Measurements from ENCODE around the gene PBX2. TPM values are rescaled to one million over a fixed set of nuclear protein-coding genes. Genes with fewer than 3 reads are reported as not detected.
"Not testable (repeated sequence)": the region's sequence is repeated elsewhere in the genome, so short reads cannot be mapped to it uniquely, and the experiment has no call there.

Gene PBX2
- polyA plus RNA-seq, 4 donors: 17.6 to 119 (median 29.9) TPM

DNA sequence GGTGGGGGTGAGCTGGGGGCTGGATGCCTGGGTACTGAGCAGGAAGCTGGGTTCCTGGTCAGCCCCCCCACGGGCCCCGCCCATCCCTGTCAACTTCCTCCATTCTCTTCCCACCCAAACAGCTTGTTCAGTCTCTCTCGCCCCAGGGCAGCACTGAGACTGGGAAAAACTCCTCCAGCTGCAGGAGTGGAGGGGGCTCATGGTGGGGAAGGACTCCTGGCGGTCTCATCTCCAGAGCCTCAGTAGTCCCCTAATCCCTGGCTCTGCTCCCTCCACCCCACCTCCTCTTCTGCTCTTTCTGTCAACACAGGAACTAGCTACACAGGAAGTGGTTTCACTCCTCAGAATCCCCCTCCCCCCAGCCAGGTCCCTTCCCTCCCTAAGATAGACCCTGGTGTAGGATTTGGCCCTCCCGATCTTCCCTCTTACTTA, 2.6 kb upstream of the PBX2 start, which contains the start of gene GPSM3:
Gene GPSM3 (minus strand): TSS at position 36 of the 432 bp plus-strand sequence. CDS start 130 bp downstream, outside the sequence.
- Histone ChIP-seq H3K4me3 (ENCODE audit: low read depth in 1 of 3, low read length in 3 of 3) (peak within 1 kb of the TSS; percentile 20 to 83 (median 68)), H3K36me3 (ENCODE audit: control insufficient read depth in 3 of 3, insufficient read depth in 2 of 3, low read depth in 1 of 3, low read length in 3 of 3) (peaks cover 0 to 17% (median 0%) of the 10 kb centered on the region in 3 donors), H3K27me3 (ENCODE audit: control insufficient read depth in 3 of 3, insufficient read depth in 3 of 3, low read length in 3 of 3) (no peaks in the 10 kb centered on the region), H3K4me1 (ENCODE audit: control insufficient read depth in 3 of 3, insufficient read depth in 2 of 3, low read depth in 1 of 3, low read length in 2 of 3) (peaks cover 10 to 56% (median 12%) of the 10 kb centered on the region in 3 donors), H3K9me3 (ENCODE audit: control insufficient read depth in 2 of 2, insufficient read depth in 1 of 2, low read depth in 1 of 2, low read length in 1 of 2) (no peaks in the 10 kb centered on the region), H3K27ac (ENCODE audit: low read depth in 1 of 3, low read length in 2 of 3) (peak within 1 kb of the TSS; percentile 81 to 99 (median 94))
- DNase-seq: peak; percentile 52 to 59
- FAIRE-seq: no peak
- WGBS, 3 donors: 14 to 44% (median 33%) methylated on average over 5 of the region's 5 CpGs

GRCh38 chr6:32191696-32192607, 1.9 kb upstream of the PBX2 start:
- FAIRE-seq (no peak), DNase-seq (no peak)
- Histone ChIP-seq H3K4me1 (ENCODE audit: control insufficient read depth in 3 of 3, insufficient read depth in 2 of 3, low read depth in 1 of 3, low read length in 2 of 3) (peaks cover 10 to 53% (median 12%) of the 10 kb centered on the region in 3 donors), H3K36me3 (ENCODE audit: control insufficient read depth in 3 of 3, insufficient read depth in 2 of 3, low read depth in 1 of 3, low read length in 3 of 3) (peaks cover 0 to 24% (median under 1%) of the 10 kb centered on the region in 3 donors), H3K9me3 (ENCODE audit: control insufficient read depth in 2 of 2, insufficient read depth in 1 of 2, low read depth in 1 of 2, low read length in 1 of 2) (no peaks in the 10 kb centered on the region), H3K27me3 (ENCODE audit: control insufficient read depth in 3 of 3, insufficient read depth in 3 of 3, low read length in 3 of 3) (no peaks in the 10 kb centered on the region), H3K4me3 (ENCODE audit: low read depth in 1 of 3, low read length in 3 of 3) (peak overlapping the region; percentile 20 to 83 (median 68)), H3K27ac (ENCODE audit: low read depth in 1 of 3, low read length in 2 of 3) (peak overlapping the region; percentile 81 to 99 (median 94))
- WGBS, 3 donors: 53 to 69% (median 68%) methylated on average over 13 to 15 of the region's 15 CpGs

DNA sequence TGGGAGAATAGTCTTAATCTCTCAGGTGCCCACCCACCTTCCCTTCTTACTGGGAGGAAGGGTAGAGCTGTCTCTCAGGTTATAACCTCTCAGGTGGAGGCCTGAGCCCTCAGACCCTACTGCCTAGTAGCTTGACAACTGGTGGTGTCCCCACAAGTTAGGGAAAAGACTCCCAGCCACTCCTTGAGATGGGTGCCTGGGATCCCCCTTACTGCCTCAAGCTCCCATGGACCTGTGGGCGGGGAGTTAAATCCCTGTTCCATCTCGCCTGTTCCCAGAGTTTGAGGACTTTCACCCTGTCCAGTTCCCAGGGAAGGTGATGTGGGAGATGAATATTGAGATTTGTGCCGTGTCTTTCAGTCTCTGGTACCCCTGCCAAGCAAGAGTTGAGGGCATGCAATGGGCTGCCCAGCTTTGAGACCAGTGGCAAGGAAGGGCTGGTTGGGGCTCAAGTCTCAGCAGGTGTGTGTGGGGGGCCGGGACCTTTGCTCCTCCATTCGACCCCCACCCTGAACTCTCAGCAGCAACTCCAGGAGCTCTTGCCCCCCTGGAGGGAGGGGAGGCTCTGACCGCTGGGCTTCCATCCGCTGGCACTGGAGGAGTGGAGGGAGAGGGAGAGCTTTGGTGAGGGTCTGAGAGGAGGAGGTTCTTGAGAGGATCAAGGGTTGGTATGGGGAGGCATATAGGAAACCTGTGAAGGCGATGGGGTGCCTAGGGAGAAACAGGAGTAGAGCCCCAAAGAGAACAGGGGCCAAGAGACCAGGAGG, 1.1 kb upstream of the PBX2 start:
- H3K27ac ChIP-seq (ENCODE audit: low read depth in 1 of 3, low read length in 2 of 3): peak overlapping the region; percentile 76 to 99 (median 94)
- H3K36me3 ChIP-seq (ENCODE audit: control insufficient read depth in 3 of 3, insufficient read depth in 2 of 3, low read depth in 1 of 3, low read length in 3 of 3): peaks cover 0 to 32% (median 4%) of the 10 kb centered on the region in 3 donors
- H3K9me3 ChIP-seq (ENCODE audit: control insufficient read depth in 2 of 2, insufficient read depth in 1 of 2, low read depth in 1 of 2, low read length in 1 of 2): no peaks in the 10 kb centered on the region
- peaks cover 10 to 54% (median 12%) of the 10 kb centered on the region in 3 donors for H3K4me1 ChIP-seq (ENCODE audit: control insufficient read depth in 3 of 3, insufficient read depth in 2 of 3, low read depth in 1 of 3, low read length in 2 of 3)
- DNase-seq (peak in 1 of 2 donors; percentile 35), FAIRE-seq (no peak)
- WGBS, 3 donors: 49 to 59% (median 49%) methylated on average over 8 of the region's 8 CpGs
- H3K4me3 ChIP-seq (ENCODE audit: low read depth in 1 of 3, low read length in 3 of 3): peak overlapping the region; percentile 76 to 94 (median 83)
- no peaks in the 10 kb centered on the region for H3K27me3 ChIP-seq (ENCODE audit: control insufficient read depth in 3 of 3, insufficient read depth in 3 of 3, low read length in 3 of 3)

GRCh38 chr6:32189742-32190053, 304 bp downstream of the PBX2 start:
- FAIRE-seq (no peak), DNase-seq (peak in 1 of 2 donors; percentile 33)
- Histone ChIP-seq H3K9me3 (ENCODE audit: control insufficient read depth in 2 of 2, insufficient read depth in 1 of 2, low read depth in 1 of 2, low read length in 1 of 2) (no peaks in the 10 kb centered on the region), H3K36me3 (ENCODE audit: control insufficient read depth in 3 of 3, insufficient read depth in 2 of 3, low read depth in 1 of 3, low read length in 3 of 3) (peaks cover 0 to 35% (median 5%) of the 10 kb centered on the region in 3 donors), H3K27me3 (ENCODE audit: control insufficient read depth in 3 of 3, insufficient read depth in 3 of 3, low read length in 3 of 3) (no peaks in the 10 kb centered on the region), H3K4me1 (ENCODE audit: control insufficient read depth in 3 of 3, insufficient read depth in 2 of 3, low read depth in 1 of 3, low read length in 2 of 3) (peaks cover 10 to 48% (median 12%) of the 10 kb centered on the region in 3 donors), H3K27ac (ENCODE audit: low read depth in 1 of 3, low read length in 2 of 3) (peak overlapping the region; percentile 70 to 99 (median 80)), H3K4me3 (ENCODE audit: low read depth in 1 of 3, low read length in 3 of 3) (peak overlapping the region; percentile 76 to 94 (median 83))
- WGBS, 3 donors: 4 to 17% (median 11%) methylated on average over 16 to 23 of the region's 23 CpGs

- Histone ChIP-seq H3K36me3 (ENCODE audit: control insufficient read depth in 3 of 3, insufficient read depth in 2 of 3, low read depth in 1 of 3, low read length in 3 of 3) (peaks cover 0 to 38% (median 5%) of the 10 kb centered on the region in 3 donors), H3K27me3 (ENCODE audit: control insufficient read depth in 3 of 3, insufficient read depth in 3 of 3, low read length in 3 of 3) (no peaks in the 10 kb centered on the region), H3K27ac (ENCODE audit: low read depth in 1 of 3, low read length in 2 of 3) (peak overlapping the region; percentile 70 to 99 (median 80)), H3K9me3 (ENCODE audit: control insufficient read depth in 2 of 2, insufficient read depth in 1 of 2, low read depth in 1 of 2, low read length in 1 of 2) (no peaks in the 10 kb centered on the region), H3K4me3 (ENCODE audit: low read depth in 1 of 3, low read length in 3 of 3) (peak overlapping the region; percentile 76 to 94 (median 83)), H3K4me1 (ENCODE audit: control insufficient read depth in 3 of 3, insufficient read depth in 2 of 3, low read depth in 1 of 3, low read length in 2 of 3) (peaks cover 10 to 48% (median 15%) of the 10 kb centered on the region in 3 donors)
- FAIRE-seq (no peak), DNase-seq (peak in 1 of 2 donors; percentile 35)
- WGBS, 3 donors: 2 to 3% (median 2%) methylated on average over 7 to 10 of the region's 10 CpGs
Observed at GRCh38 chr6:32189069-32189741, 797 bp downstream of the PBX2 start.

DNA sequence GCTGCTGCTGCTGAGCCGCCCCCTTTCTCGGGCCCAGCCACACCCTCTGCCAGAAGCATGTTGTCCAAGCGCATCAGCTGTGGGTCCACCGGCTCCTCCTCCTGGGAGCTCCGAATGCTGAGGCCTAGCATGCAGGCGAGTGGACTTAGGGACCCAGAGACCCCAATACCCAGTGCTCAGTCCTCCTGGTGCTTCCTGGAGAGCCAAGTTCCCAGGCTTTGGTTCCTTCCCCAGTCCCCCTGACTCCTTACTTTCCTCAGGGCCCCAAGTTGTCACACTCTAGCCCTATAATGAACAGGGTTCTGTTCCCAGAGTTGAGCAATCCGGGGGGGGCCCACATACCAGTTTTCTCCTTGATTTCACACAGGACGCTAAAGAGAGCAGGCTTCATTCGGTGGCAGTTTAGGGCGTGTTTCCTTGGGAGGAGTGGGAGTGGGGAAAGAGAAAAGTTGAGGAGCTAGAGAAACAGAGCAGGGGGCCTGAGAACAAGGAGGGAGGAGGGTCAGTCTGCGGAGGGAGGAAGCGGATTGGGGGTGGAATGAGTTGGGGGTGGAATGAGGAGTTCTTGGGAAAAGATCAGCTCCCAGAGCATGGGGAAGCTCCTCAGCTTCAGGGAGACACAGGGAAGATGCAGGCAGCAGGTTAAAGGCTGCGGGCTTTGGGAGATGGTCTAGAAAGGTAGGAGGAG, 1.5 kb downstream of the PBX2 start:
- peaks cover 10 to 54% (median 16%) of the 10 kb centered on the region in 3 donors for H3K4me1 ChIP-seq (ENCODE audit: control insufficient read depth in 3 of 3, insufficient read depth in 2 of 3, low read depth in 1 of 3, low read length in 2 of 3)
- H3K4me3 ChIP-seq (ENCODE audit: low read depth in 1 of 3, low read length in 3 of 3): peak overlapping the region in 2 of 3 donors; percentile 83 to 94
- peak overlapping the region; percentile 70 to 99 (median 80) for H3K27ac ChIP-seq (ENCODE audit: low read depth in 1 of 3, low read length in 2 of 3)
- H3K36me3 ChIP-seq (ENCODE audit: control insufficient read depth in 3 of 3, insufficient read depth in 2 of 3, low read depth in 1 of 3, low read length in 3 of 3): peaks cover 0 to 44% (median 5%) of the 10 kb centered on the region in 3 donors
- 22 to 39% (median 24%) methylated on average over 11 to 13 of the region's 13 CpGs for WGBS, 3 donors
- no peaks in the 10 kb centered on the region for H3K27me3 ChIP-seq (ENCODE audit: control insufficient read depth in 3 of 3, insufficient read depth in 3 of 3, low read length in 3 of 3)
- no peaks in the 10 kb centered on the region for H3K9me3 ChIP-seq (ENCODE audit: control insufficient read depth in 2 of 2, insufficient read depth in 1 of 2, low read depth in 1 of 2, low read length in 1 of 2)
- DNase-seq (peak in 1 of 2 donors; percentile 47), FAIRE-seq (no peak)

DNA sequence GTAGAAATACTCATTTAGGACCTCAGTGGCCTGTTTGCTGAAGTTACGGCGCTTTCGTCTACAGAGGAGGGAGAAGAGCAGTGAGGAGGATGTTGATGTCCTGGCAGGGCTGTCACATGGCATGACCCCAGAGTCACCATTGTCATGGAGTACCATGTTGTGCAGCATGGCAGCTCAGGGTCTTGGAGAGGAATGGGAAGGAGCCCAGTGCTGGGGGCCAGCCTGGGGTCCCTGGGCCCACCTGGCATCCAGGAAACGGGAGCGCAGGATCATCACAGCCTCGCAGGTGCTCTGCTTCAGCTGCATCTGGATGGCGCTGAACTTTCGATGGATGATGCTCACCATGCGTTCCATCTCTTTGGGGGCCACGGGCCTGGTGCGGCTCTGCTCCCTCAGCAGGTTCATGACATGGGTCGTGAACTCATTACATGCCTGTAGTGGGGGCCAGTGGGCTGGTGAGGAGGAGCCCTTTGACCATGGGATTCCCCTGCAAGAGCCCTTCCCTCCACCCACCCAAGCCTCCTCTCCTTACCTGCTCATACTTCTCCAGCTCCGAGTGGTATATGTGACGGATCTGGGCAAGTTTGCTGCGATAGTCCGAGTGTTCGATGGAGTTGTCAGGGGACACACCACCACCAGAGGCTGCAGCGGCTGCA, 2.1 kb downstream of the PBX2 start:
- Histone ChIP-seq H3K4me1 (ENCODE audit: control insufficient read depth in 3 of 3, insufficient read depth in 2 of 3, low read depth in 1 of 3, low read length in 2 of 3) (peaks cover 10 to 51% (median 14%) of the 10 kb centered on the region in 3 donors), H3K4me3 (ENCODE audit: low read depth in 1 of 3, low read length in 3 of 3) (peak overlapping the region in 1 of 3 donors; percentile 94), H3K27ac (ENCODE audit: low read depth in 1 of 3, low read length in 2 of 3) (peak overlapping the region in 2 of 3 donors; percentile 60 to 99), H3K36me3 (ENCODE audit: control insufficient read depth in 3 of 3, insufficient read depth in 2 of 3, low read depth in 1 of 3, low read length in 3 of 3) (peaks cover 0 to 51% (median 9%) of the 10 kb centered on the region in 3 donors)
- WGBS, 3 donors: 73 to 86% (median 77%) methylated on average over 14 to 18 of the region's 18 CpGs
- not testable (repeated sequence) for DNase-seq; H3K9me3 ChIP-seq (ENCODE audit: control insufficient read depth in 2 of 2, insufficient read depth in 1 of 2, low read depth in 1 of 2, low read length in 1 of 2); FAIRE-seq; H3K27me3 ChIP-seq (ENCODE audit: control insufficient read depth in 3 of 3, insufficient read depth in 3 of 3, low read length in 3 of 3)

Data from small intestine (tissue), 7 donors.